OCI-LY7 (cell line): ENCODE data around the gene TRDN.

Experiments
- EZH2phosphoT487 ChIP-seq: fragments of 200-600 bp; sonication (generic); IDR thresholded peaks from 2 replicates; pipeline ENCODE4 v1.6.1; 2018; ENCODE audit warnings: low read depth, borderline replicate concordance, mild to moderate bottlenecking, mixed run types, antibody characterized with exemption, low read length, moderate library complexity, mixed read lengths
- TF ChIP-seq, protein P1 (sequence below): fragments of 200-600 bp; sonication (generic); conservative IDR thresholded peaks from 2 replicates; pipeline ENCODE4 v1.5.1; 2014; ENCODE audit warnings: mild to moderate bottlenecking, antibody characterized with exemption, low read length, moderate library complexity, mixed read lengths

DNA sequence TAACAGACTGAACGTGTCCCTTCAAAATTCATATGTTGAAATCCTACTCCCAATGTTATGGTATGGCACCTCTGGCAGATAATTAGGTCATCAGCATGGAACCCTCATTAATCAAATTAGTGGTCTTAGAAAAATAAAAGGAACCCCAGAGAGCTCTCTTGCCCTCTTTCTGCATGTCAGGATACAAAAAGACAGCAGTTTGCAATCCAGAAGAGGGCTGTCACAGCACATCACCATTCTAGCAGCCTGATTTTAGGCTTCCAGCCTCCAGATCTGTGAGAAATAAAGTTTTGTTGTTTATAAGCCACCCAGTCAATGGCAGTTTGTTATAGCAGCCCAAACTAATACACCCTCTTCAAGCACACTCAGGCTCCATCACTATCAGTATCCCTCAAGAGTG, 292.9 kb downstream of the TRDN start:
- TF ChIP-seq, protein P1, sequence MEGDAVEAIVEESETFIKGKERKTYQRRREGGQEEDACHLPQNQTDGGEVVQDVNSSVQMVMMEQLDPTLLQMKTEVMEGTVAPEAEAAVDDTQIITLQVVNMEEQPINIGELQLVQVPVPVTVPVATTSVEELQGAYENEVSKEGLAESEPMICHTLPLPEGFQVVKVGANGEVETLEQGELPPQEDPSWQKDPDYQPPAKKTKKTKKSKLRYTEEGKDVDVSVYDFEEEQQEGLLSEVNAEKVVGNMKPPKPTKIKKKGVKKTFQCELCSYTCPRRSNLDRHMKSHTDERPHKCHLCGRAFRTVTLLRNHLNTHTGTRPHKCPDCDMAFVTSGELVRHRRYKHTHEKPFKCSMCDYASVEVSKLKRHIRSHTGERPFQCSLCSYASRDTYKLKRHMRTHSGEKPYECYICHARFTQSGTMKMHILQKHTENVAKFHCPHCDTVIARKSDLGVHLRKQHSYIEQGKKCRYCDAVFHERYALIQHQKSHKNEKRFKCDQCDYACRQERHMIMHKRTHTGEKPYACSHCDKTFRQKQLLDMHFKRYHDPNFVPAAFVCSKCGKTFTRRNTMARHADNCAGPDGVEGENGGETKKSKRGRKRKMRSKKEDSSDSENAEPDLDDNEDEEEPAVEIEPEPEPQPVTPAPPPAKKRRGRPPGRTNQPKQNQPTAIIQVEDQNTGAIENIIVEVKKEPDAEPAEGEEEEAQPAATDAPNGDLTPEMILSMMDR, result no peak
- no peak for TF ChIP-seq EZH2phosphoT487
